Transverse colon (tissue), 4 donors: ENCODE data around the gene STAC. TPM values are rescaled to one million over a fixed set of nuclear protein-coding genes. Genes with fewer than 3 reads are reported as not detected.

ENCODE experiments used
- DNase-seq: peaks from one replicate; pipeline ENCODE4 v3.0.0-alpha.2; 2019
- H3K27ac ChIP-seq, 4 donors: fragments of 200-600 bp; sonication (generic); 2 replicates each; pipeline ENCODE4 v1.5.1; 2016 to 2018; ENCODE audit warnings: inconsistent platforms in 4 of 4
- H3K27me3 ChIP-seq: fragments of 200-600 bp; sonication (generic); 2 replicates; pipeline ENCODE4 v1.5.1; 2017; ENCODE audit warnings: inconsistent platforms
- H3K36me3 ChIP-seq, 4 donors: fragments of 200-600 bp; sonication (generic); 2 replicates each; pipeline ENCODE4 v1.5.1; 2017 to 2019; ENCODE audit warnings: inconsistent platforms in 4 of 4
- H3K4me1 ChIP-seq, 4 donors: fragments of 200-600 bp; sonication (generic); 2 replicates each; pipeline ENCODE4 v1.5.1; 2017 to 2020; ENCODE audit warnings: inconsistent platforms in 4 of 4
- H3K4me3 ChIP-seq, 4 donors: fragments of 200-600 bp; sonication (generic); 1 replicate in 1 of 4; 2 replicates in 3 of 4; pipeline versions ENCODE4 v1.5.1 to v1.6.1; 2017 to 2019; ENCODE audit warnings: inconsistent platforms in 4 of 4
- H3K9me3 ChIP-seq, 2 donors: fragments of 200-600 bp; sonication (generic); 2 replicates each; pipeline ENCODE4 v1.5.1; 2017 to 2019; ENCODE audit warnings: inconsistent platforms in 2 of 2
- EP300 ChIP-seq: sonication (generic); formaldehyde crosslinking; IDR thresholded peaks from one replicate; pipeline ENCODE4 v1.6.1; 2017; ENCODE audit warnings: antibody characterized with exemption, low read depth
- POLR2A ChIP-seq: fragments of 450-650 bp; IDR thresholded peaks from one replicate; pipeline ENCODE4 v1.6.1; 2016; ENCODE audit warnings: antibody characterized with exemption, mild to moderate bottlenecking, moderate library complexity
- POLR2AphosphoS5 ChIP-seq, 3 donors: sonication (generic); formaldehyde crosslinking; IDR thresholded peaks; one replicate each; pipeline ENCODE4 v1.6.1; 2016; ENCODE audit warnings: antibody characterized with exemption in 3 of 3
- WGBS, 2 donors: methylation state at CpG; one replicate each; pipeline ENCODE4 v1.1.5; 2018; ENCODE audit warnings: low coverage in 1 of 2; 5-methylcytosine and 5-hydroxymethylcytosine counted together
- in situ Hi-C, 4 donors: fragments of 200-750 bp; cut with MboI; loops; one replicate each; pipeline versions ENCODE4 v1.15.0 to v1.15.1; 2017; ENCODE audit warnings: low sequenced_read_pairs in 3 of 4, low pct_ligation_motif_present in 1 of 4, low pct_unique_long_range_greater_than_20kb in 1 of 4
- intact Hi-C: fragments of 100-400 bp; cut with DNase I; formaldehyde crosslinking; loops from one replicate; pipeline ENCODE4 v1.15.1; 2023; ENCODE audit warnings: low total_unique reads
- total RNA-seq, 4 donors: library from RNA; depleted of rRNA; stranded (reverse); fragments of >200 nt; gene quantifications; one replicate each; pipeline ENCODE4 v1.1.0, GENCODE V29; 2016
- TF ChIP-seq, protein P1 (sequence below), 5 experiments: fragments of 200-600 bp in 3 of 5; fragments of 450-650 bp in 2 of 5; sonication (generic) in 3 of 5; IDR thresholded peaks; 1 replicate in 2 of 5; 2 replicates in 3 of 5; pipeline ENCODE4 v1.5.1; 2016 to 2017; ENCODE audit warnings: antibody characterized with exemption in 5 of 5, inconsistent platforms in 3 of 5, mild to moderate bottlenecking in 2 of 5, moderate library complexity in 1 of 5

Gene STAC
- total RNA-seq, 4 donors from 2014 or later, result 1.3 to 3.5 TPM; not detected in 2

DNA sequence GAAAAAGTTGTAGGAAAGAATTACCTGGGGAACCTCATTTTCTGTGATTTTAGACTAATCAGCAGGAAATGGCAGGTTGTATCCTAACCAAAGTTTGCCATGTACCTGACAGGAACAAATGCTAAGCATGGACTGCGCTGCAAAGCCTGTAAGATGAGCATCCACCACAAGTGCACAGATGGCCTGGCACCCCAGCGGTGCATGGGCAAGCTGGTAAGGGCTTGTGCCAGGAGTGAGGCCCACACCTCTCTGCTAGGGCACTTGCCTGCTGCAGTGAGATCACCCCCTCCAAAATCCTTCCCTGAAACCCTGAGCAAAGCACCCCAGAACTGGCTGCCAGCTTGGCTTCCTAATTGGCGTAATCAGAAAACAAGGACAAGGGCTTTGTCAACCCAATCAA is 102.6 kb downstream of the STAC start:
- no peak for DNase-seq
- Histone ChIP-seq H3K36me3 (no peaks in the 10 kb centered on the region), H3K27ac (no peak overlapping the region), H3K4me3 (no peak overlapping the region), H3K27me3 (no peaks in the 10 kb centered on the region), H3K9me3 (no peaks in the 10 kb centered on the region), H3K4me1 (no peaks in the 10 kb centered on the region)
- 94% methylated on average over 3 of the region's 3 CpGs; no CpG with 5 or more reads in 1 of the 2 donors for WGBS, 2 donors
- in situ Hi-C loops (no loop called here), intact Hi-C loops (no loop called here)
- TF ChIP-seq POLR2AphosphoS5 (IDR thresholded peaks at IDR 0.05), result no peak
- TF ChIP-seq POLR2A, result no peak

DNA sequence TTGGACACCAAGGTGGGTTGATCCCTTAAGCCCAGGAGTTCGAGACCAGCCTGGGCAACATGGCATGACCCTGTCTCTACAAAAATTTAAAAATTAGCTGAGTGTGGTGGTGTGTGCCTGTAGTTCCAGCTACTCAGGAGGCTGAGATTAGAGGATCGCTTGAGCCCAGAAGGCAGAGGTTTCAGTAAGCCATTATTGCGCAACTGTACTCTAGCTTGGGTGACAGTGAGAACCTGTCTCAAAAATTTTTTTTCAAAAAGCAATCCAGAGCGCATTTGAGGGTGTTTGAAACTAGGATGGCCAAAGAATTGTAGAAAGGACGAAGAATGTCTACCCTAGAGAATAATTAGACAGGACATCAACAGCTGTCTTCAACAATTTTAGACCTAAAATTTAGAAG is 103.4 kb downstream of the STAC start:
- in situ Hi-C loops, result no loop called here
- TF ChIP-seq, protein P1, sequence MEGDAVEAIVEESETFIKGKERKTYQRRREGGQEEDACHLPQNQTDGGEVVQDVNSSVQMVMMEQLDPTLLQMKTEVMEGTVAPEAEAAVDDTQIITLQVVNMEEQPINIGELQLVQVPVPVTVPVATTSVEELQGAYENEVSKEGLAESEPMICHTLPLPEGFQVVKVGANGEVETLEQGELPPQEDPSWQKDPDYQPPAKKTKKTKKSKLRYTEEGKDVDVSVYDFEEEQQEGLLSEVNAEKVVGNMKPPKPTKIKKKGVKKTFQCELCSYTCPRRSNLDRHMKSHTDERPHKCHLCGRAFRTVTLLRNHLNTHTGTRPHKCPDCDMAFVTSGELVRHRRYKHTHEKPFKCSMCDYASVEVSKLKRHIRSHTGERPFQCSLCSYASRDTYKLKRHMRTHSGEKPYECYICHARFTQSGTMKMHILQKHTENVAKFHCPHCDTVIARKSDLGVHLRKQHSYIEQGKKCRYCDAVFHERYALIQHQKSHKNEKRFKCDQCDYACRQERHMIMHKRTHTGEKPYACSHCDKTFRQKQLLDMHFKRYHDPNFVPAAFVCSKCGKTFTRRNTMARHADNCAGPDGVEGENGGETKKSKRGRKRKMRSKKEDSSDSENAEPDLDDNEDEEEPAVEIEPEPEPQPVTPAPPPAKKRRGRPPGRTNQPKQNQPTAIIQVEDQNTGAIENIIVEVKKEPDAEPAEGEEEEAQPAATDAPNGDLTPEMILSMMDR (IDR thresholded peaks at IDR 0.05), result no peak
- TF ChIP-seq EP300 (no peak), POLR2AphosphoS5 (IDR thresholded peaks at IDR 0.05) (no peak), POLR2A (no peak)
- no peak for DNase-seq
- H3K9me3 ChIP-seq, result no peaks in the 10 kb centered on the region
- intact Hi-C loops, result no loop called here
- no peaks in the 10 kb centered on the region for H3K27me3 ChIP-seq
- no peaks in the 10 kb centered on the region for H3K36me3 ChIP-seq
- H3K4me1 ChIP-seq, result no peaks in the 10 kb centered on the region
- H3K27ac ChIP-seq, result no peak overlapping the region
- no peak overlapping the region for H3K4me3 ChIP-seq
- 79 to 84% methylated on average over 2 to 5 of the region's 5 CpGs for WGBS, 2 donors

DNA sequence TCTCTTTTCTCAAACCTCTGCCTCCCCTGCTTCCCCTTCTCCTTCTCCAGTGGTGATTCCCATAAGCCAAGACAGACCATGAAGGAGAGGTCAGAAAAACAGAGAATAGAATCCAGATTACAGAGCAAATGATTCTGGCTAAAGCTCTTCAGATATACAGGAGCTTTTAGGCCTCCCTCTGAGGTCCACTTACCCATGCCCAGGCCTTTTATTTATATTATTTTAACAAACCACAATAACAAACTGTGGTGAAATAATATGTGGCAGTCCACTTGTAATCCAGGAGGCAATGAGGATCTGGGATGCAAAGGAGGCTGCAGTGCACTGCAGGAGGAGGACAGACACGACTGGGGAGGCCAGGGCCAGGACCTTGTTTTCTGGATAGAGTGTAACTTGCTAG is 104.1 kb downstream of the STAC start:
- Histone ChIP-seq H3K4me1 (no peaks in the 10 kb centered on the region), H3K27ac (no peak overlapping the region), H3K27me3 (no peaks in the 10 kb centered on the region), H3K4me3 (no peak overlapping the region), H3K36me3 (no peaks in the 10 kb centered on the region), H3K9me3 (no peaks in the 10 kb centered on the region)
- 29% methylated on average over 1 of the region's 1 CpG; no CpG with 5 or more reads in 1 of the 2 donors for WGBS, 2 donors
- in situ Hi-C loops, result no loop called here
- DNase-seq, result no peak
- intact Hi-C loops, result no loop called here
- TF ChIP-seq, protein P1 (IDR thresholded peaks at IDR 0.05), result no peak

DNA sequence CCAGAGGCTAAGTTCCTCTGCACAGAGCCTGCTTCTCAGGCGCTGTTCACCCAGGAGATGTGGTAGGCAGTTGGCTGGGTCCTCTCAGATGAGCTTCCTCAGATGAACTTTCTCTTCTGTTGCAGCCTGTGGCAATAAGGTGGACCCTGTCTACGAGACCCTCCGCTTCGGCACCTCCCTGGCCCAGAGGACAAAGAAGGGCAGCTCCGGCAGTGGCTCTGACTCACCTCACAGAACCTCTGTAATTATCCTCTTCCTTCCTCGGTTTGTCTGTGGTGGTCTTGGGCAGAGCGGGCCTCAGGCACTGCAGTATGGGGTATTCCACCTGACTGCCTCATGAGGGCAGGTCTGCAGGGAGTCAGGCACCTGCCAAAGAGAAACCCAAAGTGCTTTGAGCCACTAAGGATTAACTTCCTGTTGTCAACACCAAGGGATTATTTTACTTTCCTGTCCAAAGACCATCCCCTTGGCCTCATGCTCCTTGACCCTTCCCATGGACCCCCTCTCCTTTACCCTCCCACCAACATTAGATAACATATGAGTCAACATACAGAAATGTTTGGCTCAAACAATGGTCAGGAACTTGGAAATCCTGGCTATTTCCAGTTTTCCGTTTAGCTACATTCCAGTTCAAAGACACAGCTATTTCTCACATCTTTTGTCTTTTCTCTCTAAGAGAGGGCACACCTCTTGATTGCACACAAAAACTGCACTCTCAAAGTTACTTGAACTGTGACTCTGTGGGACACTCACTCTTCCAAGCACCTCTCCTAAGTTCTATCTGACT is 105.9 kb downstream of the STAC start:
- in situ Hi-C loops, result no loop called here
- TF ChIP-seq EP300 (no peak), POLR2AphosphoS5 (IDR thresholded peaks at IDR 0.05) (no peak), POLR2A (no peak)
- TF ChIP-seq, protein P1 (IDR thresholded peaks at IDR 0.05), result no peak
- 73 to 86% methylated on average over 4 to 8 of the region's 8 CpGs for WGBS, 2 donors
- no peaks in the 10 kb centered on the region for H3K4me1 ChIP-seq
- H3K27me3 ChIP-seq, result no peaks in the 10 kb centered on the region
- no peak overlapping the region for H3K27ac ChIP-seq
- H3K9me3 ChIP-seq, result no peaks in the 10 kb centered on the region
- H3K4me3 ChIP-seq, result no peak overlapping the region
- intact Hi-C loops, result no loop called here
- no peak for DNase-seq
- no peaks in the 10 kb centered on the region for H3K36me3 ChIP-seq

DNA sequence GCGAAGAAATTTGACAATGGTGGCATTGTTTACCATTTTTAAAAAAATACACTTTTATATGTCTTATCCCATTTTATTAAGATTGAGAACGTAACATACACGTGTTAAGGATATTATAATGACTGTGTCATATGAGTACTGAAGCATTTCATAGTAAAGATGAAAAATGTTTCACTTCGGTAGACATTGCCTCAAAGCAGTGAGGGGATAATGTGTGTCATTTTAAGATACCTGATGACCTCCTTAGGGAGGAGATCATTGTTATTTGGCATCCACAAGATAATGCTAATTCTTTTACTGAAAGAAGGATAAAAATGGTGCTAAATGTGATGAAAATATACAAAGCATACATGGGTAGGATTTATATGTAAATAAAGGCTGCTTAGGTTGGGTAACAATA is 107.3 kb downstream of the STAC start:
- intact Hi-C loops (no loop called here), in situ Hi-C loops (no loop called here)
- DNase-seq, result no peak
- Histone ChIP-seq H3K4me1 (no peaks in the 10 kb centered on the region), H3K4me3 (no peak overlapping the region), H3K9me3 (no peaks in the 10 kb centered on the region), H3K27ac (no peak overlapping the region), H3K36me3 (no peaks in the 10 kb centered on the region), H3K27me3 (no peaks in the 10 kb centered on the region)
- WGBS, 2 donors, result 70% methylated on average over 4 of the region's 4 CpGs
- no peak for TF ChIP-seq EP300
- TF ChIP-seq POLR2A, result no peak
- no peak for TF ChIP-seq POLR2AphosphoS5 (IDR thresholded peaks at IDR 0.05)
- TF ChIP-seq, protein P1 (IDR thresholded peaks at IDR 0.05), result no peak
